SU-DHL-6 (cell line): ENCODE measurements around the gene FGF13.

Experiments
- H2AFZ ChIP-seq: fragments of 200-600 bp; sonication (generic); 2 replicates; pipeline ENCODE4 v1.6.1; 2014; ENCODE audit warnings: low read depth, mild to moderate bottlenecking, moderate library complexity, mixed read lengths, antibody characterized with exemption, low read length; ENCODE audit not compliant: severe bottlenecking
- H3F3A ChIP-seq: fragments of 200-600 bp; shearing (Covaris generic); 2 replicates; pipeline ENCODE4 v1.6.0; 2016; ENCODE audit warnings: antibody characterized with exemption, mild to moderate bottlenecking; ENCODE audit not compliant: insufficient read depth
- H3K27ac ChIP-seq: fragments of 200-600 bp; sonication (generic); 2 replicates; pipeline ENCODE4 v1.5.1; 2016; ENCODE audit warnings: low read depth, mild to moderate bottlenecking, low read length, moderate library complexity, mixed read lengths
- H3K27me3 ChIP-seq: fragments of 200-600 bp; sonication (generic), shearing (Covaris generic); 2 replicates; pipeline ENCODE4 v1.6.0; 2014; ENCODE audit warnings: mild to moderate bottlenecking, low read length
- H3K36me3 ChIP-seq: fragments of 200-600 bp; sonication (generic); 2 replicates; pipeline ENCODE4 v1.6.1; 2014; ENCODE audit warnings: mild to moderate bottlenecking, low read length, mixed read lengths
- H3K4me2 ChIP-seq: fragments of 300-600, 200-600 bp; shearing (Covaris generic), sonication (generic); 2 replicates; pipeline ENCODE4 v1.6.0; 2014; ENCODE audit warnings: low read length, low read depth, mild to moderate bottlenecking; ENCODE audit not compliant: poor library complexity, severe bottlenecking
- H3K4me3 ChIP-seq: fragments of 200-600 bp; sonication (generic); 2 replicates; pipeline ENCODE4 v1.5.1; 2014; ENCODE audit warnings: antibody characterized with exemption, low read length, mild to moderate bottlenecking, mixed read lengths; ENCODE audit not compliant: insufficient read depth, poor library complexity, severe bottlenecking
- H3K79me2 ChIP-seq: fragments of 200-600 bp; sonication (generic); 2 replicates; pipeline ENCODE4 v1.6.1; 2014; ENCODE audit warnings: mild to moderate bottlenecking, low read length, moderate library complexity; ENCODE audit not compliant: insufficient read depth
- H3K9ac ChIP-seq: fragments of 200-600 bp; sonication (generic); 2 replicates; pipeline ENCODE4 v1.7.0; 2014; ENCODE audit warnings: mild to moderate bottlenecking, low read length
- H3K9me2 ChIP-seq: fragments of 200-600 bp; sonication (generic); replicated peaks from 2 replicates; pipeline ENCODE4 v1.6.1; 2014; ENCODE audit warnings: low read length; ENCODE audit not compliant: insufficient read depth
- H3K9me3 ChIP-seq: fragments of 200-600 bp; sonication (generic); 2 replicates; pipeline ENCODE4 v1.6.1; 2014; ENCODE audit warnings: low read length, mixed read lengths; ENCODE audit not compliant: insufficient read depth
- H4K20me1 ChIP-seq: fragments of 200-600 bp; sonication (generic); 2 replicates; pipeline ENCODE4 v1.6.1; 2014; ENCODE audit warnings: low read depth, mild to moderate bottlenecking, antibody characterized with exemption, low read length, moderate library complexity, mixed read lengths
- CTCF ChIP-seq: fragments of 200-600 bp; sonication (generic); IDR thresholded peaks from one replicate; pipeline ENCODE4 v1.5.1; 2017; ENCODE audit warnings: antibody characterized with exemption, mild to moderate bottlenecking, low read length, moderate library complexity; ENCODE audit not compliant: insufficient read depth, poor library complexity, severe bottlenecking
- EZH2phosphoT487 ChIP-seq: fragments of 200-600 bp; sonication (generic), shearing (Covaris generic); conservative IDR thresholded peaks from 2 replicates; pipeline ENCODE4 v1.6.1; 2018; ENCODE audit warnings: mild to moderate bottlenecking, antibody characterized with exemption, low read length, moderate library complexity, mixed read lengths

Gene FGF13

GRCh38 chrX:138711399-138712347 is at the start of gene FGF13:
Gene FGF13, minus strand, starts transcription at chrX:138711717. Its CDS starts 714 bp downstream, at chrX:138711003.
- Histone ChIP-seq H3K9me3 (no peaks in the 10 kb centered on the region), H3K4me2 (no peak within 1 kb of the TSS), H3K4me3 (no peak within 1 kb of the TSS), H3K9me2 (no peaks in the 10 kb centered on the region), H3K27ac (no peak within 1 kb of the TSS), H3K9ac (no peak within 1 kb of the TSS), H3F3A (no peaks in the 10 kb centered on the region), H4K20me1 (no peaks in the 10 kb centered on the region), H3K36me3 (no peaks in the 10 kb centered on the region), H3K27me3 (no peaks in the 10 kb centered on the region), H3K79me2 (no peaks in the 10 kb centered on the region), H2AFZ (no peak within 1 kb of the TSS)
- TF ChIP-seq CTCF, result no peak
- TF ChIP-seq EZH2phosphoT487, result no peak

- Histone ChIP-seq H3F3A (no peaks in the 10 kb centered on the region), H3K9ac (no peak overlapping the region), H3K9me3 (no peaks in the 10 kb centered on the region), H2AFZ (no peak overlapping the region), H4K20me1 (no peaks in the 10 kb centered on the region), H3K4me2 (no peak overlapping the region), H3K27ac (no peak overlapping the region), H3K4me3 (no peak overlapping the region), H3K79me2 (no peaks in the 10 kb centered on the region), H3K9me2 (no peaks in the 10 kb centered on the region), H3K36me3 (no peaks in the 10 kb centered on the region), H3K27me3 (no peaks in the 10 kb centered on the region)
- TF ChIP-seq EZH2phosphoT487 (no peak), CTCF (no peak)
These were observed 47.9 kb upstream of the FGF13 start for GRCh38 chrX:138759217-138759943.

- Histone ChIP-seq H3K36me3 (no peaks in the 10 kb centered on the region), H3K27ac (no peak overlapping the region), H3F3A (no peaks in the 10 kb centered on the region), H3K27me3 (no peaks in the 10 kb centered on the region), H3K9ac (no peak overlapping the region), H3K9me3 (no peaks in the 10 kb centered on the region), H3K4me3 (no peak overlapping the region), H3K79me2 (no peaks in the 10 kb centered on the region), H2AFZ (no peak overlapping the region), H4K20me1 (no peaks in the 10 kb centered on the region), H3K9me2 (no peaks in the 10 kb centered on the region), H3K4me2 (no peak overlapping the region)
- TF ChIP-seq EZH2phosphoT487, result no peak
- no peak for TF ChIP-seq CTCF
These were observed 44.7 kb upstream of the FGF13 start for GRCh38 chrX:138756234-138756633.
